GM21717 (cell line): ENCODE measurements around the gene MYOZ1.
A peak's percentile ranks its signal among the peaks of the same experiment; 100 is the strongest.
"Not testable (repeated sequence)": the region's sequence is repeated elsewhere in the genome, so short reads cannot be mapped to it uniquely, and the experiment has no call there.

Experiments used
- ATAC-seq: cut with Tn5 transposase; IDR thresholded peaks from one replicate; pipeline ENCODE4 v1.9.1; 2021; ENCODE audit warnings: mild to moderate bottlenecking, moderate library complexity; ENCODE audit not compliant: unreplicated experiment

Gene MYOZ1

DNA sequence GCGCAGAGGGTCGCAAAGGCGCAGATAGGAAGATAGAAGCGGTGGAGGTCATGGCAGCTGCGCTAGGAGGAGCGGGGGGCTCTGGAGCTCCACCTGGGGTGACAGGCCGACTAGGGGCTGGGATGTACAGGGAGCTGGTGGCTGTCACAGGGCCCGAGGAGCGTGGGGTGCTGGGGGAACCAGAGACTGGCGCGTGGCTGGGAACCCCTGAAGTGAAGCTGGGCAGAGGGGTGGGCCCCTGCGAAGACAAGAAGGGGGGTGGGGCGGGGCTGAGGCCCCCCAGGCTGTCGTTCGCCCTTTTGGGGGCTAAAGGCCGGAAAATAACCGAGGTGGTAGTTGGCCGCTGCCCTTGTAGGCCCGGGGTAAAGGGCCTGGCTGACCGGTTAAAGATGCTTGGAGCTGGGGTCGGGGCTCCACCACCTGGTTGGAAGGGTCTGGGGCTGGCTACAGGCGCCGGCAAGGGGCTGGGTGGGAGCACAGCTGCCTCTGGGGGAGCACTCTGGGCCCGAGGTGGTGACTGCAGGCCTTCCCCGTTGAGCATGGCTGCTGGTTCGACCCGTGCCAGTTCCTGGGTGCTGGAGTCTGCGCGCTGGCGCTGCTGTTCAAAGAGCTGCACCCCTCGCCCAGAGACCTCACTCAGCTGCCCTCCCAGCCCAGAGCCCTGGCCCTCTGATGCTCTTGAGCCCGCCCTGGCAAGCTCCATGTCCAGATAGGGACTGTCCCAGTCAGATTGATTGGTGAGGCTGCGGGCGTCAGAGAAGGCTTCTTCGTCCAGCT is 6.8 kb upstream of the MYOZ1 start:
- no peak for ATAC-seq

DNA sequence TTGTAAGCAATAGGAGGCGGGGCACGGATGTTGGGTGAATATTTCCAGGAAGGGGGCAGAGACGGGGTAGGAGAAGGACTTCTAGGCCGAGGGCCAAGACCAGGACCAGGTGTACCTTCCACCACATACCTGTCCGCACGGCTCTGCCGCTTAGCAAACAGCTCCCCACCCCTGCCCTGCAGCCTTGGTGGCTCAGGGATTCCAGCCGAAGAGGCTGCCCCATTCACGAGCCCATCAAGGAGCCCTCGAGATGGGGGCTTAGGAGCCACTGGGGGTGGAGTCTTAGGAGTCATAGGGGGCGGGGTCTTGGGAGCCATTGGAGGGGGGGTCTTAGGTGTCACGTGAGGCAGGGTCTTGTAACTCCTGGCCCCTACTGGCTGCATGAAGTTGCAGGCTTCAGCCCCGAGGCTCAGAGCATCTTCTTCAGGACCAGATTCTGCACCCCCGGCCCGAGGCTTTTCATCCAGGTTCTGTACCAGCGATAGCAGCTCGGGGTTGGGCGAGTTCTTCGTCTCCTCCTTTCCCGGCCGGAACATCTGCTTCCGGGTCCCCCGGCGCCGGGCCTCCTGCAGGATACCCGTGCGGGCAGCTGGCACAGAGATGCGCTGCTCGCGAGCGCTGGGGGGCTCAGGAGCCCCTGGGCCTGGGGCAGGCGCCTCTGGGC is 6.1 kb upstream of the MYOZ1 start:
- no peak for ATAC-seq

DNA sequence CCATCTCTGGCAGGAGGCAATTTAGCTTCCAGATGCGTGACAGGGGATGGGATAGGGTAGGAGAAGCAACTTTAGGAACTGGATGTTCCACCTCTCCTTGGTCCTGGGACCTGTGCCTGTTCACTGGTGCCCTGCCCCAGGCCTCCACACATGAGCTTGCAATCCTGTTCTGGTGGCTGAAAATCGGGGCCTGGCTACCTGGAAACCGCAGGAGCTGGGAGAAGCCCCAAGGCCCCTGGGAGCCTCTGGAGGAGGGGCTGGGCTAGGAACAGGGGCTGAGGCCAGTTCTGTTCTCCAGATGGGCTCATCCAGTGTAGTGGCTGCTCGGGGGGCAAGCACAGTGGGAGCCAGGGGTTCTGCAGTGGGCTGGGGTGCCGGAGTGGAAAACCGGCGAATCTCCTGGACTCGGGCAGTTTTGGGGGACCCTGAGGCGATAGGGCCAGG is 5.3 kb upstream of the MYOZ1 start:
- no peak for ATAC-seq

DNA sequence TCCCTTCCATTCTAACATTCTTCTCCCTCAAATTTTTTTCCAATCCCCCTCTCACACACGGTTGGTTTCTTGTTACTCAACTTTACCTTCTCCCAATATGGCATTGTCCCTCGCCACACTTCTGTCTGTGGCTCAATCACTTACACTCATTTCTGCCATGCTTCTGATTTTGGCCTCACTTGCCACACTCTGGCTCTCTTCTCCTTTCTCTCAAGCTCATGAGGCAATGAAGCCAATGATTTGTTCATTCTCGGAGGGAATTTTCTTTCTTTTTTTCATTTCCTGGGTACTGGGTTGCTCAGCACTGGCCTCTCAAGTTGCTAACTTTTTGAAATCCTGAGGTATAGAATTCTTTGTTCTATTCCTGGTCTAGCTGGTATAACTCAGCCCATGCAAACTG is 4.0 kb upstream of the MYOZ1 start:
- ATAC-seq, result no peak

DNA sequence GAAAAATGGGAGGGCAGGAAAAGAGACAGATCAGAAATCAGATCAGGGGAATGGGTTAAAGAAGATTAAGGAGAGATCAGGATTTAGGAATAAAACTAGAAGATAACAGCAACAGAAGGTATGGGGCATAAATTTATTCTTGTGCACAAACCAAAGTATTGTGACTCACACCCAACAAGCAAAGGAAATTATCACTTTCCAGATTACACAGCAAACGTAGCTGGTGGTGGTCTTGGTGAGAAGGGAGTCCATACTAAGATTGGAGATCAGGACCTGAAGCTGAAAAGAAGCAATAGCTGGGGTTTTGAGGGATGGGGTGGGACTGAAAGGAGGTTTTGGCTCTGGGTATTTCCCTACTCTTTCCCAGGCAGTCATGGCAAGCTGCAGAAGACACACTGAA is 3.5 kb upstream of the MYOZ1 start:
- ATAC-seq, result no peak

DNA sequence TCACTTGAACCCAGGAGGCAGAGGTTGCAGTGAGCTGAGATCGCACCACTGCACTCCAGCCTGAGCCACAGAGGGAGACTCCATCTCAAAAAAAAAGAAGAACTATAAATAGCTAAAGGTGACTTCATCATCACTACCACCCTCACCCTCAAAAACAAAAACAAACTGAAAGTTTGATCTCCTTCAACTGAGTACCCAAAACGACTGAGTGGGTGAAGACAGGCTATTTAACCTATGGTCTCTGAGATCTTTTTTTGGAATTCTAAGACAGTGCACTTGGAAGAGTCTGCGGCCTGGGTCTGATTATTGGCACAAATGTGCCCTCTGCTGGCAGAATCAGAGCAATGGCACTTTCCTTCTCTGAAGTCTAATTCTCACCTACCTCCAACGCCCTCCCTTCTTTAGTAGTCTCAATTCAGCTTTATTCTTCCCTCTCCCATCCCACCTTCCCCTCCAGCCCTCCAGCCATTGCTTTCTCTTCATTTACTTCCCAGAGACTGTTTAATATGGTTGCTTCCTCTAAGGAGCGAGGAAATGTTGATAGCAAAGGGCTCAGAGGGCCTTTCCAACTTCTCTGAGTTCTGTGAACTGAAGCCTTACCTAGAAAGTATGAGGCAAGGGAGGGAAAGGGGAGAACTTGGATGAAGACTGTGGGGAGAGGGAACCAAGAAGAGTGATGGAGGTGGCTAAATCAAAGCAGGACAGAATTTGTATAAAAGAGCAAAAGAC is 2.9 kb upstream of the MYOZ1 start:
- no peak for ATAC-seq

DNA sequence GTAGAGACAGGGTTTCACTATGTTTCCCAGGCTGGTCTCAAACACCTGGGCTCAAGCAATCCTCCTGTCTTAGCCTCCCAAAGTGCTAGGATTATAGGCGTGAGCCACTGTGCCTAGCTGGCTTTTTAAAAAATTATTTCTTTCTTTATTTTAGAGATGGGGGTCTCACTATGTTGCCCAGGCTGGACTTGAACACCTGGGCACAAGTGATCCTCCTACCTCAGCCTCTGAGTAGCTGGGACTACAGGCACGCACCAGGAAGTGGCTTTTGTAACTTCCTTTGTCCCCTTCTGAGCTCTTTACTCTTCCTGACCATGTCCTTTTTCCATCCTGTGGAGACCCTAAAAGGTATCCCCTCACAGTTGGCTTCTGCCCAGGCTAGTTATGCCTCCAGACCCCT is 2.1 kb upstream of the MYOZ1 start:
- ATAC-seq, result no peak

DNA sequence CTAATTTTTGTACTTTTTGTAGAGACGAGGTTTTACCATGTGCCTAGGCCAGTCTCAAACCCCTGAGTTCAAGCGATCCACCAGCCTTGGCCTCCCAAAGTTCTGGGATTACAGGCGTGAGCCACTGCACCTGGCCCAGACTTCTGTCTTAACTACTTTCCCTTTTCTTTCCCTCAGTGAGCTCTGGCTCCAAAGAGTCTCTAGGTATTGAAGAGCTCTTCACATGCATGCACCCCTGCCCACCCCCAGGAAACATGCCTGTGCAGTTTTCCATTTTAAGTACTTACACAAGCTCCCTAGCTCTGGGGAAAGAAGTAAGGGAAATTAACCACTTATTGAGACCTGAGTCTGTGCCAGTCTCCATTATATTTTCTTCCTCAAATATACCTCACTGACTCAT is 2.0 kb downstream of the MYOZ1 start:
- no peak for ATAC-seq

DNA sequence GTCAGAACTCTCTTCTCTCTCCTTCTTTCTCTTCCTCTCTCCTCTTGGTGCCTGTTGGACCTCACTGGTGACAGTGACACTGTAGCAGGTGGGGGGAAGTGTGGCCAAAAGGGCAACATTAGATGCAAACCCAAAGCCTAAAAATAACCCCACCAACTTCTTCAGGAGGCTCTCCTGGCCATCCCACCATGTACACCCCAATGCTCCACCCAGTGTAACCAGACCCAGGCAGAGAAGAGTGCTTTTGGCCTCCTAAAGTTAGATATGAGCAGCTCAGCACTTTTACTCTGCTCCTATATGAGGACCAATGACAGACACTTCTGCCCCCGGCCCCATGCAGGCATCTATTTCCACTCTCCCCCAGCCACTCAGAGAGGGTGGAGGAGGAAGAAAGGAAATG is 5.5 kb downstream of the MYOZ1 start:
- no peak for ATAC-seq

DNA sequence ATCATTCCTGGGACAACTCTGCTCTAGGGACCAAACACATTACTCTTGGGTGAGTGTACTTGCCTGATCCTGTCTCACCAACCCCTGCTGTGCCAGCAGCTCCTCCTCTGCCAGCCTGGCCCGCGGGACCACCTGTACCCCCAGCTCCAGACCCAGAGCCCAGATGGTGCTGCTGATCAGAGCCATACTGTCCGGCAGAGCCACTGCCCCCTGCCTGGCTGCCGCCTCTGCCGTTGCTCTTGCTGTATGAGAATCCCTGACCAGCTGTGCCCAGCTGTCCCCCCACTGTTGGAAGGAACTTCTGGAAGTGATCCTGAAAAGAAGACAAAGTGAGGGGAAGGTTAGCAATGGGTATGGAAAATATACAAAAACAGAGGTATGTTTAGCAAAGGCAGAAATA is 6.9 kb downstream of the MYOZ1 start:
- no peak for ATAC-seq

DNA sequence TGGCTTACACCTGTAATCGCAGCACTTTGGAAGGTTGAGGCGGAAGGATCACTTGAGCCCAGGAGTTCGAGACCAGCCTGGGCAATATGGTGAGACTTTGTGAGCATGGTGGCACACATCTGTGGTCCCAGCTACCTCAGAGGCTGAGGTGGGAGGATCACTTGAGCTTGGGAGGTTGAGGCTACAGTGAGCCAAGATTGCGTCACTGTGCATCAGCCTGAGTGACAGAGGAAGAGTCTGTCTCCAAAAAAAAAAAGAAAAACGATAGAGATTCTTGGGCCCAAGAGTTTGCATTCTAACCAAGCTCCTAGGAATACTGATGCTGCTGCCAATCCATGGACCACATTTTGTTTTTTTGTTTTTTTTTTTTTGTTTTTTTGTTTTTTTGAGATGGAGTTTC is 12.1 kb downstream of the MYOZ1 start:
- ATAC-seq, result no peak

DNA sequence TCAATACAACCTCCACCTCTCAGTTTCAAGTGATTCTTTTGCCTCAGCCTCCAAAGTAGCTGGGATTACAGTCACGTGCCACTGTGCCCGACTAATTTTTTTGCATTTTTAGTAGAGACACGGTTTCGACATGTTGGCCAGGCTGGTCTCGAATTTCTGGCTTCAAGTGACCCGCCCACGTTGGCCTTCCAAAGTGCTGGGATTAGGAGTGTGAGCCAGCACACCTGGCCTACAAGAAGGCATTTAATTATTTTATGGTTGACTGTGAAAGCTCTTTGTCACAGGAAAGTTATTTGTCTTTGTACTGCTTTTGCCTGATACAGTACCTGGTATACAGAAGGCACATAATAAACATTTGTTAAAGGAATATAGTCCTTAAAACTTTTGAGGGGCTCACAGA is 12.9 kb downstream of the MYOZ1 start:
- ATAC-seq, result no peak

DNA sequence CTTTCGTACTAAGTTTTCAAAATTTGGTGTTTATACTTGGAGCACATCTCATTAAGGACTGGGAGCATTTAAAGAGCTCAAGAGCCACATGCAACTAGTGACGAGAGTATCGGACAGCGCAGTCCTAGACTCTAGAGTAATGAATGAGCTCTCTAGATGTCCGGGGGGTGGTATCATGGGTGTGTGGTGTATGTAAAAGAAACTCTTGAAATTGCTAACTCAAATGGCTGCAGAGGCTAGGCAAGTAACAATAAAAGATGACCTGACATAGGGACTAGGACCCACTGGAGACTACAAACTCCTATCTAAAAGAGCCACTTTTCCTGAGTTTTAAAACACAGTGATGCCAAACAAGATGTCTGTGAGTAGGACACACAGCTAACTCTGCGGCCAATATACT is 14.0 kb downstream of the MYOZ1 start:
- no peak for ATAC-seq

DNA sequence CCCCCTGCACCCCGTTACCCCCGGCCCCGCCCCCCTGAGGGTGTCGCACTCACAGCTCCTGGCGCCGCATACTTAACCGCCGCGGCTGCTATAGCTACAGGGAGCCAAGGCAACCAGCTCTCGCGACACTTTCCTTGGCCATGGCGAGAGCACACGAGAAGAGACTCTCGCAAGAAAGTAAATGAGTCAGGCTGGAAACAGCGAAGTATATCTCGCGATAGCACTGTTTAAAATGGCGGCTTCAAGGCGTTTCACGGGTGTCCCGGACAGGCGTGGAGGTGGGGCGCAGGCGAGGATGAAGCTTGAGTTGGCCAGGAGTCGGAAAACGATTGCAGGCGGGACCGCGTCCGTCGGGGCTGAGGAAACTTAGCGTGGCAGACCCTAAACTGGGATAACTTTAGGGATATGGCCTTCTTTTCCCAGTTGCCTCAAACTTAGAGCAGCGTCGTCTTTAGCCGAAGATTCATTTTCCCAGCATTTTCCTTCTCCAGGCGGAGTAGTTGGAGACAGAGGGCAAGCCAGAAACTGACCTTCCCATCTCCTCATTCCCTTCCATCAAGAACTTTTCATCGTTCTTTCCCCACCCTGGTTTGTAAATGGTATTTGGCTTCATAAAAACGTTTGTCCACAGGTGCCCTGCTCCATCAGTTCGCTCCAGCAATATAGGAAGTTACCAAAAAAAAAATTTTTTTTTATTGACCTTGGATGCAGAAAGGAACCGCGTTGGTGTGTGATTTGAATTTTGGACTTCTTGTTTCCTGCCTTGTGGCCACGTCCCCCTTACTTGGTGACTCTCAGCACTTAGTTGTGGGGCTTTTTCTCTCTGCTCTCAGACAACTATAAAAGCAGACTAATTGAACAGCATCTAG is 15.2 kb downstream of the MYOZ1 start:
- peak; percentile 93 for ATAC-seq

DNA sequence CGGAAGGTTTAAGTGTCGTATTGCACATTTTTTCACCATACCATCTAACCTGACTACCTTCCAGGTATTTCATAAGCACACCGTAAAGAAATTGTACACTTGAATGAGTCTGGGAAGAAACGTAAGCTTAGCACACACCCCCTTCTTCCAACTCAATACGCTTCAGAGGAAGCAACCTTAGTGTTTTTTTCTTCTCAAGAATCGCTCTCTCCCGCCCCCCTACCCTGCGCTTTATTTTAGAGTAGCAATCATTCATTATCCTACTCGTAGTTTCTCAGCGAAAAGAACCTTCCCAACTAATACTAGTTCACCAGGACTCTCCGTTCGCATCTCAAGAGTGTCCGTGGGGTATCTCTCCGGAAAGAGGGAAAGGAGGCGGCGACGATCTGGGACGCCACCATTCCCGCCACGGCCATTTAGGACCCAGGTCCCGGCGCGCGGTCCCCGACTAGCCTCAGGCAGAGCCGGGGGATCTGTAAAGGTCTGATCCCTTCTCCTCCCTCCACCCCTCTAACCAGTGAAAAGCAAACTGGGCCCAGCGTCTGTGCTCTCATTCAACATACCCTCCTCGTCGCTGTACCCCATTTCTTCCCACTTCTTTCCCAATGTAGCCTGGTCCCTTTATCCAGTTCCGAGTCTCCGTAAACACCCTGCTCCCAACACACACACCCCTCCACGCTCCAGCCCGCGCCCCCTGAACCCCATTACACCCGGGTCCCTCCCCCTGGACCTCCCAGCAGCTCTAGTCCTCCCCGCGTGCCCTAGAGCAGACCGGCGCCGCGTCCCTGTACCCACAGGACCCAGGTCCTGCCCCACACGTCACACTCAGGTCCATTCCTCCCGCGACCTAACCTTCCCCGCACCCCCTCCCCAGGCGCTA is 16.0 kb downstream of the MYOZ1 start:
- peak; percentile 37 for ATAC-seq

DNA sequence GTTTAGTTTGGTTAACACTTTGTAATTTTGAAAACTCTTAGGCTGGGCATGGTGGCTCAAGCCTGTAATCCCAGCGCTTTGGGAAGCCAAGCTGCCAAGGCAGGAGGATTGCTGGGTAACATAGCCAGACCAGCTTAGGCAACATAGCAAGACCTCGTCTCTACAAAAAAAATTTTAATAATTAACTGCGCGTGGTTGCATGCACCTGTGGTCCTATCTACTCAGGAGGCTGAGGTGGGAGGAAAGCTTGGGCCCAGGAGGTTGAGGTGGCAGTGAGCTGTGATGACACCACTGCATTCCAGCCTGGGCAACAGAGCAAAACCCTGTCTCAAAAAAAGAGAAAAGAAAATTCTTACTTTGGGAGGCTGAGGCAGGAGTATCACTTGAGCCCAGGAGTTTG is 18.2 kb downstream of the MYOZ1 start:
- no peak for ATAC-seq

DNA sequence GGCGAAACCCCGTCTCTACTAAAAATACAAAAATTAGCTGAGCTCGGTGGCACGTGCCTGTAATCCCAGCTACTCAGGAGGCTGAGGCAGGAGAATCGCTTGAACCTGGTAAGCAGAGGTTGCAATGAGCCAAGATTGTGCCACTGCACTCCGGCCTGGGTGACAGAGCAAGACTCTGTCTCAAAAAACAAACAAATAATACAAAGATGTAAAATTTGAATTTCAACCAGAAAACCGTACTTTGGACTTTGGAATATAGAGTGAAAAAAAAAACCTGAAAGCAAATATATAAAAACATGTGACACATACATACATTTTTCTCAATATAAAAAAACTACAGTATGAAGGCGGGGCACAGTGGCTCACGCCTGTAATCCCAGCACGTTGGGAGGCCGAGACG is 20.3 kb downstream of the MYOZ1 start:
- not testable (repeated sequence) for ATAC-seq

DNA sequence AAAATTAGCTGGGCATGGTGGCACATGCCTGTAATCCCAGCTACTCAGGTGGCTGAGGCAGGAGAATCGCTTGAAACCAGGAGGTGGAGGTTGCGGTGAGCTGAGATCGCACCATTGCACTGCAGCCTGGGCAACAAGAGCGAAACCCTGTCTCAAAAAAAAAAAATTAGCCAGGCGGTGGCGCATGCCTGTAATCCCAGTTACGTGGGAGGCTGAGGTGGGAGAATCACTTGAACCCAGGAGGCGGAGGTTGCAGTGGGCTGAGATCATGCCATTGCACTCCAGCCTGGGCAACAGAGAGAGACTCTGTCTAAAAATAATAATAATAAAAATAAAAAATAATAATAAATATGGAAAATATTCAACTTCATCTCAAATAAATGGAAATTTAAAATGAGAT is 24.1 kb downstream of the MYOZ1 start:
- ATAC-seq, result not testable (repeated sequence)

DNA sequence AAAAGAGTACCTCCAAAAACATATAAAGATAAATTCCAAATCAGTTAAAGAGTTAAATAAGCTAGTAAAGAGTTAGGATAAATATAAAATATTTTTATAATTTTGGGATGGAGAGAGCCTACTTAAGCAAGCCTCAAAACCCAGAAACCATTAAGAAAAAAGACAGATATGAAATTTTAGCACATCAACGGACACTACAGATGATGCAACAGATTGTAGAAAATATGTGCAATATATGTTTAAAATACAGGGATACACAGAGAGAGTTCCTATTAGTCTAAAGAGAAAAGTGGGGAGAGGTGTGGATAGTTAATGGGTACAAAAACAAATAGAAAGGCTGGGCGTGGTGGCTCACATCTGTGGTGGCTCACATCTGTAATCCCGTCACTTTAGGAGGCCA is 26.6 kb downstream of the MYOZ1 start:
- ATAC-seq, result no peak

DNA sequence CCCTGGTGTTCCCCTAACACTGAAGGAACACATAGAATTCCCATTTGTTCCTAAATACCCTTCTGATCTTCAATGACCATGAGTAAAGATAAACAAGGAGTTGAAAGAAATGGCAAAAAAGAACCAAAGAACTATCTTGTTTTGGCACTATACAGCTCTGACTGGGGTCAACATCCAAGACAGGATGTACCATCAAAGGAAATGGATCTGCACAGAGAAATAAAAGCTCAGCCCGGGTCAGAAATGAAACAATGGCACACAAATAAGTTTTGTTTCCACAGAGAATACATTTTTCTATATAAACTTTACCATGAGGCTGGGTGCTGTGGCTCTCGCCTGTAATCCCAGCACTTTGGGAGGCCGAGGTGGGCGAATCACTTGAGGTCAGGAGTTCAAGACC is 32.2 kb downstream of the MYOZ1 start:
- no peak for ATAC-seq
